Caco-2 (cell line): Measurements from ENCODE around the gene GRIK4. TPM values are rescaled to one million over a fixed set of nuclear protein-coding genes. Genes with fewer than 3 reads are reported as not detected.

Source experiments
- BruUV-seq: library from RNA; stranded (reverse); fragments of 400-500 nt; replicated peaks from 2 replicates; lab custom pipeline; 2021; lab: Mats Ljungman, UMichigan
- CTCF ChIA-PET: fragments of 300-600 bp; sonication (Branson Sonifier 250); formaldehyde crosslinking; loops from one replicate; lab custom pipeline; 2022; ENCODE audit warnings: antibody characterized with exemption; lab: Charles Lee
- POLR2A ChIA-PET: fragments of 300-600 bp; sonication (Branson Sonifier 250); formaldehyde crosslinking; loops from one replicate; lab custom pipeline; 2022; ENCODE audit warnings: antibody characterized with exemption; lab: Charles Lee
- DNase-seq, 2 experiments: peaks; one replicate each; pipeline versions ENCODE4 v3.0.0 to v3.0.0-alpha.2; 2020 to 2022
- H3K27me3 ChIP-seq: replicated peaks from 2 replicates; pipeline ENCODE4 v1.6.0; 2011; ENCODE audit warnings: low read length; ENCODE audit not compliant: control insufficient read depth, insufficient read depth
- H3K36me3 ChIP-seq: 2 replicates; pipeline ENCODE4 v1.5.1; 2011; ENCODE audit warnings: low read length; ENCODE audit not compliant: control insufficient read depth, insufficient read depth
- H3K4me1 ChIP-seq: fragments of 250-450 bp; sonication (Bioruptor Pico); 2 replicates; pipeline ENCODE4 v1.5.1; 2020; ENCODE audit warnings: mild to moderate bottlenecking
- H3K4me3 ChIP-seq: 2 replicates; pipeline ENCODE4 v1.5.1; 2011; ENCODE audit warnings: low read depth, mild to moderate bottlenecking, control low read depth, low read length
- H3K9me3 ChIP-seq: fragments of 250-450 bp; sonication (Bioruptor Pico); 2 replicates; pipeline ENCODE4 v1.5.1; 2020; ENCODE audit warnings: mild to moderate bottlenecking, moderate library complexity
- H3K27ac Mint-ChIP-seq: one replicate; pipeline ENCODE4 v1.8.0; 2022; ENCODE audit warnings: mixed read lengths; ENCODE audit not compliant: unreplicated experiment
- H3K27me3 Mint-ChIP-seq: one replicate; pipeline ENCODE4 v1.8.0; 2022; ENCODE audit warnings: mixed read lengths; ENCODE audit not compliant: insufficient read depth, unreplicated experiment
- H3K36me3 Mint-ChIP-seq: one replicate; pipeline ENCODE4 v1.8.0; 2022; ENCODE audit warnings: mild to moderate bottlenecking, mixed read lengths; ENCODE audit not compliant: insufficient read depth, unreplicated experiment
- H3K4me1 Mint-ChIP-seq: one replicate; pipeline ENCODE4 v1.8.0; 2022; ENCODE audit warnings: low read depth, mixed read lengths; ENCODE audit not compliant: unreplicated experiment
- H3K4me3 Mint-ChIP-seq: one replicate; pipeline ENCODE4 v1.8.0; 2022; ENCODE audit warnings: mild to moderate bottlenecking, moderate library complexity, mixed read lengths; ENCODE audit not compliant: unreplicated experiment
- H3K9me3 Mint-ChIP-seq: one replicate; pipeline ENCODE4 v1.8.0; 2022; ENCODE audit warnings: mixed read lengths; ENCODE audit not compliant: unreplicated experiment
- intact Hi-C: fragments of 100-400 bp; cut with micrococcal nuclease; formaldehyde crosslinking; loops from one replicate; pipeline ENCODE4 v1.10.0; 2022; ENCODE audit not compliant: unreplicated experiment
- total RNA-seq: library from RNA; stranded (reverse); gene quantifications from 2 replicates; pipeline ENCODE4 v1.2.3, GENCODE V29; 2022
- TF ChIP-seq, protein P1 (sequence below), 2 experiments: fragments of 200-600 bp in 1 of 2; IDR thresholded peaks; 1 replicate in 1 of 2; 2 replicates in 1 of 2; pipeline versions ENCODE4 v1.5.1 to v1.8.0; 2011 to 2022; ENCODE audit warnings: antibody characterized with exemption in 1 of 2, control low read depth in 1 of 2, inconsistent platforms in 1 of 2, low read depth in 1 of 2, low read length in 1 of 2, mild to moderate bottlenecking in 1 of 2, moderate library complexity in 1 of 2; ENCODE audit not compliant: insufficient read depth in 1 of 2, severe bottlenecking in 1 of 2, unreplicated experiment in 1 of 2

The GRIK4 gene
- total RNA-seq, 1 experiment from 2014 or later = 2.0 TPM

DNA sequence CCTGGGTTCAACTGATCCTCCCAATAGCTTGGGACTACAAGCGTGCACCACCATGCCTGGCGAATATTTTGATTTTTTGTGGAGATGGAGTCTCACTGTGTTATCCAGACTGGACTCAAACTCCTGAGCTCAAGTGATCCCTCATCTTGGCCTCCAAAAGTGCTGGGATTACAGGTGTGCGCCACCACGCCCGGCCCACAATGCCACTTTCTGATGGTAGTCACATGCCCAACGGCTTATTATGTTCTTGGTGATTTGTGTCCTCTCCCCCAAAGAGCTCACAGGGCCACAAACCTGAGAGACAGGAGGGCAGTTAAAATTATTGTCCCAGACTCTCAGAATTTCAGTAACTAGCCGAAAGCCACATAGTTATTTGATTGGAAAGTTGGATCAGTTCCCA is 9.6 kb downstream of the GRIK4 start:
- no peak for DNase-seq
- peaks cover 48% of the 10 kb centered on the region for H3K4me1 Mint-ChIP-seq
- no peaks in the 10 kb centered on the region for H3K36me3 ChIP-seq
- intact Hi-C loops = no loop called here
- ChIA-PET CTCF (no interaction called here), POLR2A (no interaction called here)
- no peaks in the 10 kb centered on the region for H3K27me3 Mint-ChIP-seq
- H3K9me3 Mint-ChIP-seq = no peaks in the 10 kb centered on the region
- peaks cover 48% of the 10 kb centered on the region for H3K4me1 ChIP-seq
- no peaks in the 10 kb centered on the region for H3K27me3 ChIP-seq
- no TSS peak for BruUV-seq
- H3K4me3 Mint-ChIP-seq = no peak overlapping the region
- TF ChIP-seq, protein P1, sequence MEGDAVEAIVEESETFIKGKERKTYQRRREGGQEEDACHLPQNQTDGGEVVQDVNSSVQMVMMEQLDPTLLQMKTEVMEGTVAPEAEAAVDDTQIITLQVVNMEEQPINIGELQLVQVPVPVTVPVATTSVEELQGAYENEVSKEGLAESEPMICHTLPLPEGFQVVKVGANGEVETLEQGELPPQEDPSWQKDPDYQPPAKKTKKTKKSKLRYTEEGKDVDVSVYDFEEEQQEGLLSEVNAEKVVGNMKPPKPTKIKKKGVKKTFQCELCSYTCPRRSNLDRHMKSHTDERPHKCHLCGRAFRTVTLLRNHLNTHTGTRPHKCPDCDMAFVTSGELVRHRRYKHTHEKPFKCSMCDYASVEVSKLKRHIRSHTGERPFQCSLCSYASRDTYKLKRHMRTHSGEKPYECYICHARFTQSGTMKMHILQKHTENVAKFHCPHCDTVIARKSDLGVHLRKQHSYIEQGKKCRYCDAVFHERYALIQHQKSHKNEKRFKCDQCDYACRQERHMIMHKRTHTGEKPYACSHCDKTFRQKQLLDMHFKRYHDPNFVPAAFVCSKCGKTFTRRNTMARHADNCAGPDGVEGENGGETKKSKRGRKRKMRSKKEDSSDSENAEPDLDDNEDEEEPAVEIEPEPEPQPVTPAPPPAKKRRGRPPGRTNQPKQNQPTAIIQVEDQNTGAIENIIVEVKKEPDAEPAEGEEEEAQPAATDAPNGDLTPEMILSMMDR (IDR thresholded peaks at IDR 0.05; ENCODE audit: insufficient read depth in 1 of 2, low read depth in 1 of 2, low read length in 1 of 2, severe bottlenecking in 1 of 2, unreplicated experiment in 1 of 2) = no peak
- no peak overlapping the region for H3K4me3 ChIP-seq
- H3K9me3 ChIP-seq = no peaks in the 10 kb centered on the region
- H3K27ac Mint-ChIP-seq = no peak overlapping the region
- no peaks in the 10 kb centered on the region for H3K36me3 Mint-ChIP-seq

DNA sequence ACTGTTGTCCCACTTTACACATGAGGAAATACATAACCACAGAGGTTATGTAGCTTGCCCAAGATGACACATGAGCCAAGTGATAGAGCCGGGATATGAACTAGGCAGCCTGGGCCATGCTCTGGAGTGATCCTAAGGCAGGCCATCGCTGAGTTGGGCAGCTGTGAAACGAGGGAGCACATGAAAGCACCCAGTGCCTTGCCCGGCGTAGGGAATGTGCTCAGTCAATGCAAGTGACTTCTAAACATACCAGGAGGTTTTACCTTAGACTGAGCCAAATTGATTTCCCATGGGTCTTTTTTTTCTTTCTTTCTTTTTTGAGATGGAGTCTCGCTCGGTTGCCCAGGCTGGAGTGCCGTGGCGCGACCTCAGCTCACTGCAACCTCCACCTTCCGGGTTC is 10.5 kb downstream of the GRIK4 start:
- Mint-ChIP-seq H3K4me3 (no peak overlapping the region), H3K27me3 (no peaks in the 10 kb centered on the region), H3K27ac (no peak overlapping the region), H3K36me3 (no peaks in the 10 kb centered on the region), H3K9me3 (no peaks in the 10 kb centered on the region), H3K4me1 (peaks cover 46% of the 10 kb centered on the region)
- intact Hi-C loops = no loop called here
- H3K4me3 ChIP-seq = no peak overlapping the region
- CTCF ChIA-PET = interaction anchor here (1.5 kb wide), 1 partner anchor 280 kb away, joined by 3 read pairs; no protein-coding TSS in a partner anchor
- POLR2A ChIA-PET = no interaction called here
- H3K9me3 ChIP-seq = no peaks in the 10 kb centered on the region
- TF ChIP-seq, protein P1 (IDR thresholded peaks at IDR 0.05; ENCODE audit: insufficient read depth in 1 of 2, low read depth in 1 of 2, low read length in 1 of 2, severe bottlenecking in 1 of 2, unreplicated experiment in 1 of 2) = no peak
- H3K27me3 ChIP-seq = no peaks in the 10 kb centered on the region
- peaks cover 50% of the 10 kb centered on the region for H3K4me1 ChIP-seq
- no TSS peak for BruUV-seq
- no peaks in the 10 kb centered on the region for H3K36me3 ChIP-seq
- DNase-seq = no peak

DNA sequence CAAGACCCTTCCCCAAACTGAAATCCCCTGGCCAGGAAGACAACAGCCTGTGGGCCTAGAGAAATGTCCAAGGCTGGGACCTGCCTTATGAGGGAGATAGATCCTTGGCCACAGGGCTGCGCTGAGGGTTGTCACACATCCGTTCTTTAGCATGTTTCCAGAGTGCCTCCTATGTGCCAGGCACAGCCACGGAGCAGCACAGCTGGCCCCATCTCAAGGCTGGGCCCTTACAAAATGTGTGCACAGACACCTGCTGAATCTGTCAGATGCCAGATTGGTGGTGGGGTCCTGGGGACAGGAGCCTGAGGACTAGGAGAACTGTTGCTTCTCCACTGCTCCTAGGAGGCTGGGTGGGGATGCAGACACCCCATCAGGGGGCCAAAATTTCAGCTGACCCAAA is 11.2 kb downstream of the GRIK4 start:
- POLR2A ChIA-PET = no interaction called here
- Mint-ChIP-seq H3K9me3 (no peaks in the 10 kb centered on the region), H3K36me3 (no peaks in the 10 kb centered on the region), H3K4me3 (no peak overlapping the region), H3K4me1 (peaks cover 39% of the 10 kb centered on the region), H3K27me3 (no peaks in the 10 kb centered on the region), H3K27ac (no peak overlapping the region)
- Histone ChIP-seq H3K4me3 (no peak overlapping the region), H3K36me3 (no peaks in the 10 kb centered on the region), H3K27me3 (no peaks in the 10 kb centered on the region), H3K4me1 (peaks cover 49% of the 10 kb centered on the region), H3K9me3 (no peaks in the 10 kb centered on the region)
- intact Hi-C loops = no loop called here
- no TSS peak for BruUV-seq
- TF ChIP-seq, protein P1 (IDR thresholded peaks at IDR 0.05; ENCODE audit: insufficient read depth in 1 of 2, low read depth in 1 of 2, low read length in 1 of 2, severe bottlenecking in 1 of 2, unreplicated experiment in 1 of 2) = no peak
- DNase-seq = no peak
- CTCF ChIA-PET = interaction anchor here (0.6 to 2.0 kb wide), 3 partner anchors 162 to 400 kb away, joined by 3 to 6 read pairs (median 4); no protein-coding TSS in a partner anchor
